Vagina (tissue), 2 donors: ENCODE data around the gene PFDN1.

ENCODE experiments used
- POLR2AphosphoS5 ChIP-seq, 2 donors: sonication (generic); formaldehyde crosslinking; IDR thresholded peaks; one replicate each; pipeline ENCODE4 v1.9.0; 2017; ENCODE audit warnings: antibody characterized with exemption in 2 of 2, mild to moderate bottlenecking in 2 of 2, low read depth in 1 of 2; ENCODE audit not compliant: insufficient read depth in 1 of 2
- TF ChIP-seq, protein P1 (sequence below), 3 experiments: fragments of 450-650 bp in 2 of 3; fragments of 200-600 bp in 1 of 3; sonication (generic) in 1 of 3; IDR thresholded peaks; one replicate each; pipeline ENCODE4 v1.5.1; 2017 to 2019; ENCODE audit warnings: antibody characterized with exemption in 3 of 3, mild to moderate bottlenecking in 2 of 3, moderate library complexity in 2 of 3

GRCh38 chr5:140239461-140239860 is 63.4 kb downstream of the PFDN1 start:
- TF ChIP-seq, protein P1, sequence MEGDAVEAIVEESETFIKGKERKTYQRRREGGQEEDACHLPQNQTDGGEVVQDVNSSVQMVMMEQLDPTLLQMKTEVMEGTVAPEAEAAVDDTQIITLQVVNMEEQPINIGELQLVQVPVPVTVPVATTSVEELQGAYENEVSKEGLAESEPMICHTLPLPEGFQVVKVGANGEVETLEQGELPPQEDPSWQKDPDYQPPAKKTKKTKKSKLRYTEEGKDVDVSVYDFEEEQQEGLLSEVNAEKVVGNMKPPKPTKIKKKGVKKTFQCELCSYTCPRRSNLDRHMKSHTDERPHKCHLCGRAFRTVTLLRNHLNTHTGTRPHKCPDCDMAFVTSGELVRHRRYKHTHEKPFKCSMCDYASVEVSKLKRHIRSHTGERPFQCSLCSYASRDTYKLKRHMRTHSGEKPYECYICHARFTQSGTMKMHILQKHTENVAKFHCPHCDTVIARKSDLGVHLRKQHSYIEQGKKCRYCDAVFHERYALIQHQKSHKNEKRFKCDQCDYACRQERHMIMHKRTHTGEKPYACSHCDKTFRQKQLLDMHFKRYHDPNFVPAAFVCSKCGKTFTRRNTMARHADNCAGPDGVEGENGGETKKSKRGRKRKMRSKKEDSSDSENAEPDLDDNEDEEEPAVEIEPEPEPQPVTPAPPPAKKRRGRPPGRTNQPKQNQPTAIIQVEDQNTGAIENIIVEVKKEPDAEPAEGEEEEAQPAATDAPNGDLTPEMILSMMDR (IDR thresholded peaks at IDR 0.05), result no peak
- no peak for TF ChIP-seq POLR2AphosphoS5 (IDR thresholded peaks at IDR 0.05; ENCODE audit: insufficient read depth in 1 of 2, low read depth in 1 of 2)
